HCT116 (cell line): ENCODE results near the gene ARHGAP42. TPM values are rescaled to one million over a fixed set of nuclear protein-coding genes. Genes with fewer than 3 reads are reported as not detected.

Experiments
- ATAC-seq: fragments of 200-7000 bp; cut with Tn5 transposase; 2 replicates; pipeline ENCODE4 v1.9.1; 2020; ENCODE audit warnings: mild to moderate bottlenecking, moderate library complexity
- BruUV-seq: library from RNA; stranded (reverse); fragments of 400-500 nt; replicated peaks from 2 replicates; lab custom pipeline; 2021; lab: Mats Ljungman, UMichigan
- CTCF ChIA-PET: fragments of 300-600 bp; sonication (Branson Sonifier 250); formaldehyde crosslinking; loops from one replicate; lab custom pipeline; 2021; ENCODE audit warnings: antibody characterized with exemption; lab: Charles Lee
- POLR2A ChIA-PET: fragments of 300-600, 350-600 bp; sonication (Branson Sonifier 250); formaldehyde crosslinking; loops from one replicate; lab custom pipeline; 2021; ENCODE audit warnings: antibody characterized with exemption; lab: Charles Lee
- RAD21 ChIA-PET, 2 experiments: fragments of 300-600 bp; sonication (Branson Sonifier 250); formaldehyde crosslinking; loops; one replicate each; lab custom pipeline; 2023; ENCODE audit warnings: low total read pairs in 2 of 2; ENCODE audit not compliant: uncharacterized antibody in 2 of 2, unreplicated experiment in 2 of 2, low non-redundant PET in 1 of 2; lab: Charles Lee
- DNase-seq: peaks from one replicate; pipeline ENCODE4 v3.0.0-alpha.2; 2010; ENCODE audit warnings: low read depth, low spot score
- H2AFZ ChIP-seq: fragments of 200-600 bp; shearing (Covaris generic), sonication (generic); 2 replicates; pipeline ENCODE4 v1.6.1; 2017; ENCODE audit warnings: low read depth, mixed run types, mixed read lengths, antibody characterized with exemption, low read length; ENCODE audit not compliant: poor library complexity, severe bottlenecking
- H3K27ac ChIP-seq: 2 replicates; pipeline ENCODE4 v1.5.1; 2012; ENCODE audit warnings: low read depth, low read length
- H3K27me3 ChIP-seq: fragments of 200-600 bp; sonication (generic); 2 replicates; pipeline ENCODE4 v1.6.1; 2016; ENCODE audit warnings: mixed run types, low read length, mixed read lengths; ENCODE audit not compliant: insufficient read depth
- H3K36me3 ChIP-seq, 2 experiments: fragments of 200-500 bp in 1 of 2; fragments of 200-600 bp in 1 of 2; sonication (Bioruptor generic) in 1 of 2; sonication (generic) in 1 of 2; 2 replicates each; pipeline versions ENCODE4 v1.5.1 to v1.6.1; 2014 to 2016; ENCODE audit warnings: low read length in 2 of 2, inconsistent platforms in 1 of 2, mixed read lengths in 1 of 2, mixed run types in 1 of 2; ENCODE audit not compliant: insufficient read depth in 2 of 2, control insufficient read depth in 1 of 2
- H3K4me1 ChIP-seq, 2 experiments: fragments of 200-600 bp in 1 of 2; sonication (generic) in 1 of 2; 2 replicates each; pipeline versions ENCODE4 v1.5.1 to v1.6.1; 2012 to 2017; ENCODE audit warnings: low read length in 2 of 2, inconsistent platforms in 1 of 2, mild to moderate bottlenecking in 1 of 2, mixed read lengths in 1 of 2, mixed run types in 1 of 2, moderate library complexity in 1 of 2; ENCODE audit not compliant: insufficient read depth in 2 of 2, control insufficient read depth in 1 of 2
- H3K4me2 ChIP-seq: fragments of 200-600 bp; sonication (generic); 2 replicates; pipeline ENCODE4 v1.6.1; 2017; ENCODE audit warnings: mixed run types, low read length, mixed read lengths
- H3K4me3 ChIP-seq, 2 experiments: fragments of 200-600 bp in 1 of 2; sonication (generic) in 1 of 2; replicated peaks in 1 of 2; 2 replicates each; pipeline ENCODE4 v1.5.1; 2011 to 2016; ENCODE audit warnings: low read length in 2 of 2, control low read depth in 1 of 2, low read depth in 1 of 2, mild to moderate bottlenecking in 1 of 2, mixed read lengths in 1 of 2, mixed run types in 1 of 2
- H3K79me2 ChIP-seq: fragments of 200-600 bp; sonication (generic); 2 replicates; pipeline ENCODE4 v1.6.1; 2017; ENCODE audit warnings: mild to moderate bottlenecking, mixed run types, low read length, moderate library complexity, mixed read lengths; ENCODE audit not compliant: insufficient read depth
- H3K9ac ChIP-seq: fragments of 200-600 bp; sonication (generic); 2 replicates; pipeline ENCODE4 v1.6.1; 2016; ENCODE audit warnings: low read length, mixed read lengths
- H3K9me2 ChIP-seq: fragments of 200-600 bp; sonication (generic), shearing (Covaris generic); 2 replicates; pipeline ENCODE4 v1.6.1; 2017; ENCODE audit warnings: mixed run types, mild to moderate bottlenecking, moderate library complexity; ENCODE audit not compliant: insufficient read depth
- H3K9me3 ChIP-seq, 2 experiments: fragments of 200-500 bp in 1 of 2; fragments of 200-600 bp in 1 of 2; sonication (Bioruptor generic) in 1 of 2; sonication (generic) in 1 of 2; 2 replicates each; pipeline ENCODE4 v1.6.1; 2014 to 2017; ENCODE audit warnings: low read length in 2 of 2, mixed read lengths in 2 of 2, inconsistent platforms in 1 of 2, low read depth in 1 of 2, mild to moderate bottlenecking in 1 of 2, mixed run types in 1 of 2, moderate library complexity in 1 of 2; ENCODE audit not compliant: control insufficient read depth in 1 of 2, insufficient read depth in 1 of 2
- H4K20me1 ChIP-seq: fragments of 200-600 bp; sonication (generic), shearing (Covaris generic); 2 replicates; pipeline ENCODE4 v1.6.1; 2017; ENCODE audit warnings: mixed run types, mild to moderate bottlenecking, moderate library complexity; ENCODE audit not compliant: insufficient read depth
- CBX3 ChIP-seq: IDR thresholded peaks from 2 replicates; pipeline ENCODE4 v1.6.1; 2012; ENCODE audit warnings: low read depth
- CEBPB ChIP-seq: IDR thresholded peaks from 2 replicates; pipeline ENCODE4 v1.6.1; 2012; ENCODE audit warnings: low read depth
- CTCF ChIP-seq, 3 experiments: fragments of 200-600 bp in 1 of 3; sonication (generic) in 1 of 3; IDR thresholded peaks in 2 of 3; conservative IDR thresholded peaks in 1 of 3; 2 replicates each; pipeline ENCODE4 v1.5.1; 2012 to 2017; ENCODE audit warnings: low read depth in 2 of 3, low read length in 2 of 3, antibody characterized with exemption in 1 of 3, borderline replicate concordance in 1 of 3, control low read depth in 1 of 3, mild to moderate bottlenecking in 1 of 3, mixed read lengths in 1 of 3, mixed run types in 1 of 3, moderate library complexity in 1 of 3; ENCODE audit not compliant: insufficient read depth in 1 of 3
- JUND ChIP-seq: IDR thresholded peaks from 2 replicates; pipeline ENCODE4 v1.6.1; 2012
- MAX ChIP-seq: IDR thresholded peaks from 2 replicates; pipeline ENCODE4 v1.6.1; 2012
- POLR2A ChIP-seq: IDR thresholded peaks from 2 replicates; pipeline ENCODE4 v1.7.0; 2011; ENCODE audit warnings: borderline replicate concordance; ENCODE audit not compliant: insufficient read depth, insufficient read length; ENCODE audit errors: extremely low read depth
- POLR2AphosphoS5 ChIP-seq: IDR thresholded peaks from 2 replicates; pipeline ENCODE4 v1.6.1; 2011; ENCODE audit warnings: mild to moderate bottlenecking, low read depth, low read length, moderate library complexity
- SIN3A ChIP-seq: IDR thresholded peaks from 2 replicates; pipeline ENCODE4 v1.6.1; 2012; ENCODE audit warnings: low read depth
- TCF7L2 ChIP-seq: IDR thresholded peaks from 2 replicates; pipeline ENCODE4 v1.7.0; 2011; ENCODE audit warnings: borderline replicate concordance, inconsistent platforms; ENCODE audit not compliant: insufficient read depth, insufficient read length; ENCODE audit errors: extremely low read depth
- YY1 ChIP-seq: IDR thresholded peaks from 2 replicates; pipeline ENCODE4 v1.6.1; 2011; ENCODE audit warnings: low read length, low read depth, moderate library complexity, mild to moderate bottlenecking; ENCODE audit not compliant: insufficient replicate concordance; ENCODE audit errors: extremely low read depth
- ZFX ChIP-seq: fragments of 450-650 bp; IDR thresholded peaks from 2 replicates; pipeline ENCODE4 v1.6.1; 2017
- intact Hi-C: fragments of 100-400 bp; cut with micrococcal nuclease; formaldehyde crosslinking; loops from 2 replicates; pipeline ENCODE4 v1.10.0; 2022
- total RNA-seq: library from RNA; stranded (reverse); gene quantifications from one replicate; pipeline ENCODE4 v1.2.1, GENCODE V29; 2021; ENCODE audit not compliant: unreplicated experiment
- TF ChIP-seq, protein P1 (sequence below): IDR thresholded peaks from 2 replicates; pipeline ENCODE4 v1.6.1; 2011; ENCODE audit warnings: mild to moderate bottlenecking, low read length, moderate library complexity; ENCODE audit not compliant: insufficient replicate concordance; ENCODE audit errors: extremely low read depth

The ARHGAP42 gene
- total RNA-seq, 1 experiment from 2014 or later: 12.3 TPM

DNA sequence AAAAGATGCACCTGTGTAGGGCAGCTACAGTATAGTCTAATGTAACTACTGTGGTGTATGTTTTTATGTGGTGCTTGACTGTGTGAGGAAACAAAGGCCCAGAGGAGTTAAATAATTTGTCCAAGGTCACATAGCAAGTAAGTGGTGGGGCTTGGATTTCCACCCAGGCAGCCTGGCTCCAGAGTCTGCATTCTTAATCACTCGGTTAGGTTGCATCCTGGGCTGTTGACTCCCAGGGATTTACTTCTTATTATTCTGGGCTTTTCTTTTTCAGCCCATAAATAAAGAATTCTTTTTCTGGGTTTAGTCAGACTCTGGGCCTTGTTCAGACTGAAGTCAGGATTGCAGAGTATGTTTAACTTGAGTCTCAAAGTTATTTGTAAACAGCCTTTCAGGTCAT is 82.1 kb downstream of the ARHGAP42 start:
- Histone ChIP-seq H2AFZ (no peak overlapping the region), H3K9me2 (no peaks in the 10 kb centered on the region), H3K27me3 (no peaks in the 10 kb centered on the region), H4K20me1 (no peaks in the 10 kb centered on the region), H3K79me2 (no peaks in the 10 kb centered on the region; the same call in 1 of the 2 replicates), H3K4me1 (peaks cover 3 to 15% of the 10 kb centered on the region in 2 experiments; a peak in 3 of 4 replicates), H3K9me3 (no peaks in the 10 kb centered on the region), H3K9ac (no peak overlapping the region), H3K4me2 (no peak overlapping the region), H3K36me3 (no peaks in the 10 kb centered on the region), H3K27ac (no peak overlapping the region), H3K4me3 (no peak overlapping the region)
- no peak for DNase-seq
- no TSS peak for BruUV-seq
- TF ChIP-seq, protein P1, sequence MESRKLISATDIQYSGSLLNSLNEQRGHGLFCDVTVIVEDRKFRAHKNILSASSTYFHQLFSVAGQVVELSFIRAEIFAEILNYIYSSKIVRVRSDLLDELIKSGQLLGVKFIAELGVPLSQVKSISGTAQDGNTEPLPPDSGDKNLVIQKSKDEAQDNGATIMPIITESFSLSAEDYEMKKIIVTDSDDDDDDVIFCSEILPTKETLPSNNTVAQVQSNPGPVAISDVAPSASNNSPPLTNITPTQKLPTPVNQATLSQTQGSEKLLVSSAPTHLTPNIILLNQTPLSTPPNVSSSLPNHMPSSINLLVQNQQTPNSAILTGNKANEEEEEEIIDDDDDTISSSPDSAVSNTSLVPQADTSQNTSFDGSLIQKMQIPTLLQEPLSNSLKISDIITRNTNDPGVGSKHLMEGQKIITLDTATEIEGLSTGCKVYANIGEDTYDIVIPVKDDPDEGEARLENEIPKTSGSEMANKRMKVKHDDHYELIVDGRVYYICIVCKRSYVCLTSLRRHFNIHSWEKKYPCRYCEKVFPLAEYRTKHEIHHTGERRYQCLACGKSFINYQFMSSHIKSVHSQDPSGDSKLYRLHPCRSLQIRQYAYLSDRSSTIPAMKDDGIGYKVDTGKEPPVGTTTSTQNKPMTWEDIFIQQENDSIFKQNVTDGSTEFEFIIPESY: no peak
- no peak for TF ChIP-seq YY1
- TF ChIP-seq POLR2A: no peak
- TF ChIP-seq TCF7L2: no peak
- TF ChIP-seq CBX3: no peak
- TF ChIP-seq ZFX: no peak
- no peak for TF ChIP-seq SIN3A
- no peak for TF ChIP-seq CEBPB
- TF ChIP-seq JUND: no peak
- TF ChIP-seq POLR2AphosphoS5: no peak
- TF ChIP-seq CTCF (IDR thresholded peaks at IDR 0.05 in 2 of 3, conservative IDR thresholded peaks at IDR 0.05 in 1 of 3; ENCODE audit: borderline replicate concordance in 1 of 3, insufficient read depth in 1 of 3, low read depth in 2 of 3, low read length in 2 of 3): no peak
- no peak for TF ChIP-seq MAX
- RAD21 ChIA-PET: no interaction called here
- ATAC-seq: no peak
- POLR2A ChIA-PET: no interaction called here
- intact Hi-C loops: no loop called here
- CTCF ChIA-PET: no interaction called here
